ENCODE measurements around the gene CEBPZOS.
"Not testable (repeated sequence)": the region's sequence is repeated elsewhere in the genome, so short reads cannot be mapped to it uniquely, and the experiment has no call there.

The CEBPZOS gene

DNA sequence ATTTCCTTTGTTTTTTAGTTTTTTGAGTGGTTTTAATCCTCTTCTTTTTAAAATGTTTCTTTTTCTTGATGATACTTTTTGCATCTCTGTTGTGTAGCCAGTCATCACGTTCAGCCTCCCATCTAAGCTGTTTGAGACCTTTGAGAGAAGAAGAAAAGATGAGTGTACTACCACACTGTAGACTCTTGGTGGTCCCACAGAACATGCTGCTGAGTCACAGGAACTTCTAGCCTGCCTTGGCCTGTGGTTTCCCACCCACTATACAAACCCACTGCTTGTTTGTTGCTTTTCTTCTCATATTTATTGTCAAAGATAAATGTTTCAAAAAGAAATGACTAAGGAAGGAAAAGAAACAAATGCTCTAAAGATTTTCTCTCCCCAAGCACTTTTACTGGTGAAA is 5.5 kb downstream of the CEBPZOS start:
- H3K27ac ChIP-seq = peak overlapping the region in 9 of 11 experiments; percentile 2 to 60 (median 39); a peak in 14 of 22 replicates
- TF ChIP-seq Cebpa-rat (IDR thresholded peaks at IDR 0.05) = no peak
- H3K27me3 ChIP-seq = no peaks in the 10 kb centered on the region; a peak in 1 of 22 replicates
- peaks cover 25 to 37% (median 33%) of the 10 kb centered on the region in 10 experiments for H3K4me1 ChIP-seq
- H3K4me2 ChIP-seq = peak overlapping the region in 5 of 11 experiments; percentile 1 to 40 (median 17); a peak in 4 of 22 replicates
- H3K4me3 ChIP-seq = no peak overlapping the region
- H3K36me3 ChIP-seq = peaks cover 71 to 83% (median 76%) of the 10 kb centered on the region in 11 experiments
- 0 out of 22 replicates have a peak overlapping the region, but pooled peaks of 1 of the 11 experiments have one; percentile 5 for H3K9ac ChIP-seq
- peaks cover 0 to 9% (median 0%) of the 10 kb centered on the region in 11 experiments; a peak in 7 of 22 replicates for H4K20me1 ChIP-seq
- H3K9me3 ChIP-seq (replicated peaks in 1 of 11) = peaks cover 27 to 67% (median 45%) of the 10 kb centered on the region in 11 experiments

DNA sequence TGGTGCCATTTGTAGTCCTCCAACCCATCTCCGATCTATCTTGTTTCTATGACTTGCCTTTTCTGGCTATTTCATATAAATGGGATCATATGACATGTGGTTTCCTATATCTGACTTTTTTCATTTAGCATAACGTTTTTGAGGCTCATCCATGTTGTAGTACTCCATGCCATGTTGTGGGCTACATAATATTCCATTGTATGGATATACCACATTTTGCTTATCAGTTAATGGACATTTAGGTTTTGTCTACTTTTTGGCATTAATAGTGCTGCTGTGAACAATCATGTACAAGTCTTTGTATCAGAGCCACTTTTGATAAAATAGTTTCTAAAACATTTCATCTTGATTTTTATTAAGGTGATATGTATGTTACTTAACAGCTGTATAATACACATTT is 7.4 kb downstream of the CEBPZOS start:
- H3K4me3 ChIP-seq = peak overlapping the region in 2 of 10 experiments; percentile 9 to 10; a peak in 2 of 20 replicates
- no peak overlapping the region for H3K4me2 ChIP-seq
- H4K20me1 ChIP-seq = peaks cover 0 to 11% (median 3%) of the 10 kb centered on the region in 11 experiments; a peak in 8 of 22 replicates
- no peak for TF ChIP-seq Cebpa-rat (IDR thresholded peaks at IDR 0.05)
- no peak overlapping the region for H3K27ac ChIP-seq
- peaks cover 6 to 22% (median 16%) of the 10 kb centered on the region in 10 experiments for H3K4me1 ChIP-seq
- H3K9me3 ChIP-seq (replicated peaks in 1 of 11) = peaks cover 46 to 86% (median 65%) of the 10 kb centered on the region in 11 experiments
- H3K36me3 ChIP-seq = peaks cover 90 to 100% (median 95%) of the 10 kb centered on the region in 11 experiments
- H3K9ac ChIP-seq = no peak overlapping the region
- H3K27me3 ChIP-seq = no peaks in the 10 kb centered on the region; a peak in 1 of 22 replicates

DNA sequence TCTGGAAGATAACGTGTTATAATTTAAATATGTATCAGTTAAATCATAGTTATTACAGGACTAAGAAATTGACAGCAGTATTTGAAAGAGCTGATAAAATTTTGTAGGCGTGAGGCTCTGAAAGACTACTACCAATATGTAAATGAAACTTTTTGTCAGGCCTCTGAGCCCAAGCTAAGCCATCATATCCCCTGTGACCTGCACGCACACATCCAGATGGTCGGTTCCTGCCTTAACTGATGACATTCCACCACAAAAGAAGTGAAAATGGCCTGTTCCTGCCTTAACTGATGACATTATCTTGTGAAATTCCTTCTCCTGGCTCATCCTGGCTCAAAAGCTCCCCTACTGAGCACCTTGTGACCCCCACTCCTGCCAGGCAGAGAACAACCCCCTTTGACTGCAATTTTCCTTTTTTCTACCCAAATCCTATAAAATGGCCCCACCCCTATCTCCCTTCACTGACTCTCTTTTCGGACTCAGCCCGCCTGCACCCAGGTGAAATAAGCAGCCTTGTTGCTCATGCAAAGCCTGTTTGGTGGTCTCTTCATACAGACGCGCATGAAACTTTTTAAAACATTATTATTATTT is 8.9 kb downstream of the CEBPZOS start:
- H3K4me3 ChIP-seq, H3K4me2 ChIP-seq, H3K9ac ChIP-seq, H3K27ac ChIP-seq, H3K27me3 ChIP-seq, H4K20me1 ChIP-seq: not testable (repeated sequence)
- peaks cover 56 to 92% (median 79%) of the 10 kb centered on the region in 11 experiments for H3K9me3 ChIP-seq (replicated peaks in 1 of 11)
- peaks cover 99 to 100% (median 100%) of the 10 kb centered on the region in 11 experiments for H3K36me3 ChIP-seq
- peaks cover 0 to 13% (median 9%) of the 10 kb centered on the region in 10 experiments; a peak in 11 of 20 replicates for H3K4me1 ChIP-seq

DNA sequence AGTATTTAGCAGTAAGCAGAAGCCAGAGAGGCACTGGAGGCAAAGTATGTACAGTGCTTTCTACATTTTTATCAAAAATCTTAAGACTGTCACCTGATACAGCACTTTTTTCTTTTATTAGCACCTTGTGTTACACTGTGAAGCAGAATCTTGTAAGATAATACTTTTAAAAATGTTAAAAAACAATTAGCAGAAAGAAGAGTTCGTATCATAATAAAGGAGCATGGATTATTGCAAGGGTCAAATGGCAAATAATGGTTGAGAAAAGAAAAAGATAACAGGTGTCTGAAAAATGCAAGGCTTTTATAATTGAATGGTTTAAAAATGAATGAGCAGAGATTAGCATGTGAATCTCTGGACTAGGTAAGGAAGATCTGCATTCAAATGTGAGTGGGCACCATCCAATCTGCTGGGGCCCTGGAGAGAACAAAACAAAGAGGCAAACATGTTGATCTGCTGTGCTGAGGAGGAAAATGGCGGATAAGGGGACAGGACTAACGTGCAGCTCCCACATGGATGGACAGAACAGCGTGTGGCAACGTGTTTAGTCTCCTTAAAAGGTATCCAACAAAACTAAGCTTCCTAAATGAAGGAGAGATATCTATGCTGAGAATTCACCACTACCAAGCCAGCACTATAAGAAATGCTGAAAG is 9.5 kb downstream of the CEBPZOS start:
- Histone ChIP-seq H3K9me3 (replicated peaks in 1 of 11) (peaks cover 56 to 90% (median 81%) of the 10 kb centered on the region in 11 experiments), H3K9ac (no peak overlapping the region), H3K27ac (no peak overlapping the region)

DNA sequence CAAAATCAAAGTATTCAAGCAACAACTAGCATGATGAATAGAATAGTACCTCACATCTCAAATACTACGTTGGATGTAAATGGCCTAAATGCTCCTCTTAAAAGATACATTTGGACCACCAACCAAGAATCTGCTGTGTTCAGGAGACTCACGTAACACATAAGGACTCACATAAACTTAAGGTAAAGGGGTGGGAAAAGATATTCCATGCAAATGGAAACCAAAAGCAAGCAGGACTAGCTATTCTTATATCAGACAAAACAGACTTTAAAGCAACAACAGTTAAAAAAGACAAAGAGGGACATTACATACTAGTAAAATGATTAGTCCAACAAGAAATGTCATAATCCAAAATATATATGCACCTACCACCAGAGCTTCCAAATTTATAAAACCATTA is 10.5 kb downstream of the CEBPZOS start:
- H3K4me1 ChIP-seq, H3K27ac ChIP-seq, H3K27me3 ChIP-seq, H3K4me2 ChIP-seq, H3K9ac ChIP-seq: not testable (repeated sequence)
- Histone ChIP-seq H3K36me3 (peaks cover 99 to 100% (median 100%) of the 10 kb centered on the region in 11 experiments), H3K4me3 (peak overlapping the region in 2 of 10 experiments; percentile 12 to 23; a peak in 1 of 20 replicates), H4K20me1 (peaks cover 0 to 11% (median 0%) of the 10 kb centered on the region in 11 experiments; a peak in 5 of 22 replicates), H3K9me3 (replicated peaks in 1 of 11) (peaks cover 56 to 89% (median 81%) of the 10 kb centered on the region in 11 experiments)

More for the DNA sequence above, 9.5 kb downstream of the CEBPZOS start:
- Histone ChIP-seq H4K20me1 (peaks cover 0 to 11% (median 0%) of the 10 kb centered on the region in 11 experiments; a peak in 6 of 22 replicates), H3K36me3 (peaks cover 99 to 100% (median 100%) of the 10 kb centered on the region in 11 experiments), H3K4me1 (peaks cover 0 to 13% (median 9%) of the 10 kb centered on the region in 10 experiments; a peak in 11 of 20 replicates), H3K4me3 (peak overlapping the region in 2 of 10 experiments; percentile 12 to 23; a peak in 4 of 20 replicates), H3K27me3 (no peaks in the 10 kb centered on the region; a peak in 1 of 22 replicates), H3K4me2 (no peak overlapping the region)
- TF ChIP-seq Cebpa-rat (IDR thresholded peaks at IDR 0.05) = no peak

DNA sequence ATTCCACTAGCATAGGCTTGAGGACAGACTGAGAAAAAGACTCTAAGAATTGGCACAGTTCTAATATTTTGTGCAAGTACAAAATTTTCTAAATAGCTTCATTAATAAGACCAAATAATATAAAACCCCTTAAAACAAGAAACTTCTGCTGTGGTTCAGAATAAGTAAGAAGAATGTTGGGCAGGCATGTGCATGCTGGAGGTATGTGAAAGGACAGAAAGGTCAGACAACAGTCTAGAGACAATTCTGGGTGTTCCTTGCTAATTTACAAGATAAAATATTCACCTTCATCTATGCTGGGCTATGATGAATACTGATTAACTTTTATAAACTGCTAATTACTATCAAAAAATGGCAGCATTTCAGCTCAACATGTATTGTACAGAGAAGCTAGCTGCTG is 14.9 kb downstream of the CEBPZOS start:
- Histone ChIP-seq H3K36me3 (peaks cover 83 to 100% (median 97%) of the 10 kb centered on the region in 11 experiments), H4K20me1 (peaks cover 0 to 11% (median 0%) of the 10 kb centered on the region in 11 experiments; a peak in 4 of 22 replicates), H3K4me2 (no peak overlapping the region), H3K27ac (no peak overlapping the region), H3K27me3 (no peaks in the 10 kb centered on the region), H3K4me1 (peaks cover 0 to 16% (median 10%) of the 10 kb centered on the region in 10 experiments; a peak in 15 of 20 replicates), H3K9ac (no peak overlapping the region), H3K4me3 (no peak overlapping the region), H3K9me3 (replicated peaks in 1 of 11) (peaks cover 35 to 44% (median 43%) of the 10 kb centered on the region in 11 experiments)
- no peak for TF ChIP-seq Cebpa-rat (IDR thresholded peaks at IDR 0.05)

DNA sequence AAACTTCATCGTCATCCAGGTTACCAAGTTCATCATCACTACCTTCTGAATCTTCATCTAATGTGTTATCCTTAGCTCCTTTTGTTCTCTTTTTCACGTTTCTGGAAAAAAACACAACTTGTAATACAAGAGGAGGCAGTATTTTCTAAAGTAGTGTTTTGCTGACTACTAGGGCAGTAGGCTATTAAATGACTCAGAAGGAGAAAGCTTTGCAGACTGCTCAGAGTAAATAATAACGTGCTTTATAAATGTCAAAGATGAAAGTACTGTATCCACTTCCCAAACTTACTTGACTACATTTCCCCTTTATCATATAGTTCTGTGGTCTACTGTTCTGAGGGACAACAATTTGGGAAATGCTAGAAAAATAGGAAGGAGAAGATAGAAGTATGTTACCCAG is 15.6 kb downstream of the CEBPZOS start:
- Histone ChIP-seq H3K4me2 (no peak overlapping the region), H3K27ac (no peak overlapping the region), H3K9me3 (replicated peaks in 1 of 11) (peaks cover 28 to 37% (median 36%) of the 10 kb centered on the region in 11 experiments), H4K20me1 (peaks cover 0 to 11% (median 0%) of the 10 kb centered on the region in 11 experiments; a peak in 4 of 22 replicates), H3K27me3 (no peaks in the 10 kb centered on the region), H3K9ac (no peak overlapping the region), H3K36me3 (peaks cover 83 to 100% (median 97%) of the 10 kb centered on the region in 11 experiments), H3K4me1 (peaks cover 0 to 16% (median 10%) of the 10 kb centered on the region in 10 experiments; a peak in 15 of 20 replicates), H3K4me3 (no peak overlapping the region)
- TF ChIP-seq Cebpa-rat (IDR thresholded peaks at IDR 0.05) = no peak

DNA sequence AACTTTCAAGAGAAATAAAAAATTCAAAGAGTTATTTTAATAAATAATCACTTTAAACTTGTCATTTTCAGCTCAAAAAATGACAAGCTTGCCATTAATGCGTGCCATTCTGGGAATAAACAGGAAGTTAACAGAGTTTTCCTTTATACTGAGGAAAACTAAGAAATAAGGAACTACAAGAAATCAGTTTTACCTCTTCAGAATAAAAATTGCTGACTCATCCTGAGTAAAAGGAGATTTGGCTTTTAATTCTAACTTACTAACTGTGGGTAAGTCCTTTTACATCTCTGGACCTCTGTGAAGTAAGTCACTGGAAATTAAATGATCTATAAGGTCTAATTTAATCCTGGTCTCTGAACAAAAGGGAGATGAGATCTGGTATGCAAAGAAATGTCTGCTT is 19.0 kb downstream of the CEBPZOS start:
- H3K4me1 ChIP-seq = peaks cover 0 to 16% (median 10%) of the 10 kb centered on the region in 10 experiments; a peak in 15 of 20 replicates
- peak overlapping the region; percentile 17 to 72 (median 31); a peak in 17 of 22 replicates for H3K27ac ChIP-seq
- H4K20me1 ChIP-seq = peaks cover 0 to 15% (median 4%) of the 10 kb centered on the region in 11 experiments; a peak in 7 of 22 replicates
- H3K4me3 ChIP-seq = no peak overlapping the region
- H3K36me3 ChIP-seq = peaks cover 74 to 99% (median 97%) of the 10 kb centered on the region in 11 experiments
- peaks cover 0 to 4% (median 3%) of the 10 kb centered on the region in 11 experiments; a peak in 14 of 22 replicates for H3K9me3 ChIP-seq (replicated peaks in 1 of 11)
- peak overlapping the region in 8 of 11 experiments; percentile 3 to 68 (median 52); a peak in 15 of 22 replicates for H3K4me2 ChIP-seq
- peak overlapping the region in 3 of 11 experiments; percentile 16 to 57 (median 32); a peak in 6 of 22 replicates for H3K9ac ChIP-seq
- H3K27me3 ChIP-seq = no peaks in the 10 kb centered on the region
- TF ChIP-seq Cebpa-rat (IDR thresholded peaks at IDR 0.05) = no peak
